UCSD-AML1 (cell line): ENCODE results near the gene ILK.

Experiments used
- DNase-seq: peaks from one replicate; lab custom pipeline; 2025; ENCODE audit not compliant: unreplicated experiment; lab: John Stamatoyannopoulos, UW

Gene ILK

GRCh38 chr11:6604790-6605189, 1.2 kb downstream of the ILK start:
- DNase-seq, result no peak

- peak; percentile 89 for DNase-seq
Observed at GRCh38 chr11:6606471-6607189, 3.1 kb downstream of the ILK start.

- no peak for DNase-seq
Observed at GRCh38 chr11:6607190-6607795, 3.7 kb downstream of the ILK start.

- DNase-seq, result no peak
Observed at GRCh38 chr11:6608011-6608410, 4.4 kb downstream of the ILK start.

GRCh38 chr11:6608726-6609501, 5.3 kb downstream of the ILK start:
- no peak for DNase-seq

GRCh38 chr11:6609502-6610015, 6.0 kb downstream of the ILK start:
- no peak for DNase-seq

GRCh38 chr11:6610591-6610990, 7.0 kb downstream of the ILK start:
- no peak for DNase-seq

GRCh38 chr11:6611092-6611962, 7.8 kb downstream of the ILK start:
- no peak for DNase-seq

- no peak for DNase-seq
Observed at GRCh38 chr11:6611963-6612212, 8.3 kb downstream of the ILK start.

- DNase-seq, result peak; percentile 97
Observed at GRCh38 chr11:6612213-6613041, 8.9 kb downstream of the ILK start, which contains the start of gene TAF10. TSS of gene TAF10 (minus strand) at chr11:6612216. CDS start at chr11:6612189, 27 bp downstream.

- no peak for DNase-seq
Observed at GRCh38 chr11:6613496-6613895, 9.9 kb downstream of the ILK start.

GRCh38 chr11:6614446-6614845, 10.9 kb downstream of the ILK start:
- no peak for DNase-seq

GRCh38 chr11:6615046-6615445, 11.5 kb downstream of the ILK start:
- DNase-seq, result no peak

GRCh38 chr11:6615882-6616585, 12.5 kb downstream of the ILK start:
- no peak for DNase-seq

- DNase-seq, result no peak
Observed at GRCh38 chr11:6616596-6617250, 13.1 kb downstream of the ILK start.

GRCh38 chr11:6617315-6617781, 13.8 kb downstream of the ILK start:
- DNase-seq, result peak; percentile 21

- DNase-seq, result peak; percentile 62
Observed at GRCh38 chr11:6618117-6619003, 14.8 kb downstream of the ILK start.
